Bronchial epithelial cell (primary cell): ENCODE results near the gene MAPRE2. TPM values are rescaled to one million over a fixed set of nuclear protein-coding genes. Genes with fewer than 3 reads are reported as not detected.

ENCODE experiments used
- DNase-seq: peaks from one replicate; pipeline ENCODE4 v3.0.0-alpha.2; 2010; ENCODE audit warnings: low read depth
- FAIRE-seq: peaks from 2 replicates; lab custom pipeline; 2011; peaks lifted over from hg19 to GRCh38; lab: Jason Lieb, UNC
- H3K27me3 ChIP-seq: 2 replicates; pipeline ENCODE4 v1.5.1; 2011; ENCODE audit warnings: low read length; ENCODE audit not compliant: control insufficient read depth, insufficient read depth
- H3K36me3 ChIP-seq: 2 replicates; pipeline ENCODE4 v1.5.1; 2011; ENCODE audit warnings: low read length; ENCODE audit not compliant: control insufficient read depth, insufficient read depth
- H3K4me3 ChIP-seq: 2 replicates; pipeline ENCODE4 v1.5.1; 2011; ENCODE audit warnings: mild to moderate bottlenecking, low read depth, low read length, control low read depth
- CTCF ChIP-seq: IDR thresholded peaks from 2 replicates; pipeline ENCODE4 v1.5.1; 2011; ENCODE audit warnings: mild to moderate bottlenecking, moderate library complexity, low read length, control low read depth, inconsistent platforms; ENCODE audit not compliant: insufficient read depth, severe bottlenecking
- total RNA-seq: library from RNA; depleted of rRNA; stranded (reverse); fragments of >200 nt; gene quantifications from 2 replicates; pipeline ENCODE4 v1.2.1, GENCODE V29; 2014

Gene MAPRE2
- total RNA-seq, 1 donor from 2014 or later, result 0.79 TPM

GRCh38 chr18:35027206-35027605 is 14.0 kb upstream of the MAPRE2 start:
- Histone ChIP-seq H3K4me3 (no peak overlapping the region), H3K27me3 (no peaks in the 10 kb centered on the region), H3K36me3 (no peaks in the 10 kb centered on the region)
- DNase-seq (no peak), FAIRE-seq (no peak)
- TF ChIP-seq CTCF, result no peak

GRCh38 chr18:35028536-35028935 is 12.7 kb upstream of the MAPRE2 start:
- DNase-seq (no peak), FAIRE-seq (peak; percentile 23)
- Histone ChIP-seq H3K4me3 (no peak overlapping the region), H3K27me3 (no peaks in the 10 kb centered on the region), H3K36me3 (no peaks in the 10 kb centered on the region)
- TF ChIP-seq CTCF, result no peak

GRCh38 chr18:35029103-35029502 is 12.1 kb upstream of the MAPRE2 start:
- FAIRE-seq (no peak), DNase-seq (no peak)
- no peak for TF ChIP-seq CTCF
- no peaks in the 10 kb centered on the region for H3K36me3 ChIP-seq
- no peak overlapping the region for H3K4me3 ChIP-seq
- no peaks in the 10 kb centered on the region for H3K27me3 ChIP-seq

DNA sequence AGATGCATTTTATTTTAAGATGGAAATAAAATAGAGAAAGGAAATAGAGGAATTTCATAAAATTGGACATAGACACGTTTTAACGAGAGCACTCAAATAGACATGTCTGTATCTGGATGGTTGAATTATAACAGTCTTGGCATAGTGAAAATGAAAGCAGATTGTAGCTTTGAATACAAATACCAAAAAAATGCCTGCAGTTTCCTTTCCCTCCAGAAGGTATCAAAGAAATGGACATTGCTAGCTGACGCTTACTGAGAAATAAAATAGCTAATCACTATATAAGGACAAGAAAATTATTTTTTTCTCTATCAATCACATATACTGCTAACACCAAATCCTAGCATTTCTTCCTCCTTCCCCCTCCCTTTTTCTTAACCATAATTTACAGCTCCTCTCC is 11.4 kb upstream of the MAPRE2 start:
- H3K4me3 ChIP-seq, result no peak overlapping the region
- no peaks in the 10 kb centered on the region for H3K36me3 ChIP-seq
- TF ChIP-seq CTCF, result no peak
- FAIRE-seq (no peak), DNase-seq (no peak)
- no peaks in the 10 kb centered on the region for H3K27me3 ChIP-seq

GRCh38 chr18:35030277-35030989 is 10.8 kb upstream of the MAPRE2 start:
- DNase-seq (no peak), FAIRE-seq (no peak)
- Histone ChIP-seq H3K4me3 (no peak overlapping the region), H3K36me3 (no peaks in the 10 kb centered on the region), H3K27me3 (no peaks in the 10 kb centered on the region)
- no peak for TF ChIP-seq CTCF

DNA sequence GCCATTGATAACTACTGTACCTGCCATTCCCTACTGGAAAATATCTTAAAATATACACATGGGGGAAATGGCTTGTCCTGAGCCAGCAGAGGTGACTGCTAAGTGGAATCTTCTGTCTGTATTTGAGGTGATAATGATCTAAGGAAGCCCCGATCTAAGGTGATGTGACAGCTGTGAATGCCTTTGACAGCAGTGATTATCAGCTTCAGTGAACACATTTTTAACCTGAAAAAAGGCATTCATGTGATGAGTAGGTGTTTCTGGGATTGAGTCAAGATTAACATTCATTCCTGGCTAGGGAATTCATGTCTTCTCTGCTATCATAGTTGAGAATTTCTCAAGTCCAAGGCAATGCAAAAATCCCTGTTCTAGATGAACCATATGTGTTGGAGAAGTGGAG is 9.1 kb upstream of the MAPRE2 start:
- FAIRE-seq (no peak), DNase-seq (no peak)
- no peaks in the 10 kb centered on the region for H3K27me3 ChIP-seq
- no peaks in the 10 kb centered on the region for H3K36me3 ChIP-seq
- no peak for TF ChIP-seq CTCF
- H3K4me3 ChIP-seq, result no peak overlapping the region
